GM23338 (cell line): ENCODE measurements around the gene PTPRN2. TPM values are rescaled to one million over a fixed set of nuclear protein-coding genes. Genes with fewer than 3 reads are reported as not detected.

Experiments
- ATAC-seq: fragments of 200-7000 bp; cut with Tn5 transposase; 3 replicates; pipeline ENCODE4 v1.9.1; 2020
- DNase-seq: peaks from one replicate; pipeline ENCODE4 v3.0.0-alpha.2; 2015; ENCODE audit warnings: low spot score
- H2AFZ ChIP-seq: fragments of 200-600 bp; sonication (generic); 2 replicates; pipeline ENCODE4 v1.8.0; 2016; ENCODE audit warnings: antibody characterized with exemption, mild to moderate bottlenecking, moderate library complexity
- H3F3A ChIP-seq: fragments of 200-600 bp; sonication (generic); replicated peaks from 2 replicates; pipeline ENCODE4 v1.8.0; 2017; ENCODE audit warnings: antibody characterized with exemption, mixed run types, low read depth
- H3K27ac ChIP-seq: fragments of 200-600 bp; sonication (generic); 2 replicates; pipeline ENCODE4 v1.6.1; 2016; ENCODE audit warnings: low read depth
- H3K27me3 ChIP-seq: fragments of 200-600 bp; sonication (generic); 2 replicates; pipeline ENCODE4 v1.8.0; 2016; ENCODE audit warnings: mild to moderate bottlenecking, mixed run types, moderate library complexity; ENCODE audit not compliant: insufficient read depth
- H3K36me3 ChIP-seq: fragments of 200-600 bp; sonication (generic); 2 replicates; pipeline ENCODE4 v1.8.0; 2016; ENCODE audit warnings: mild to moderate bottlenecking; ENCODE audit not compliant: insufficient read depth
- H3K4me1 ChIP-seq: fragments of 200-600 bp; sonication (generic); 2 replicates; pipeline ENCODE4 v1.8.0; 2016; ENCODE audit warnings: mild to moderate bottlenecking, moderate library complexity; ENCODE audit not compliant: insufficient read depth
- H3K4me2 ChIP-seq: fragments of 200-600 bp; sonication (generic); 2 replicates; pipeline ENCODE4 v1.7.1; 2017; ENCODE audit warnings: mixed run types
- H3K4me3 ChIP-seq: fragments of 200-600 bp; sonication (generic); 2 replicates; pipeline ENCODE4 v1.6.1; 2016; ENCODE audit warnings: mixed run types
- H3K79me2 ChIP-seq: fragments of 200-600 bp; sonication (generic); replicated peaks from 2 replicates; pipeline ENCODE4 v1.8.0; 2017; ENCODE audit warnings: mild to moderate bottlenecking; ENCODE audit not compliant: insufficient read depth
- H3K9me2 ChIP-seq: fragments of 200-600 bp; sonication (generic); 2 replicates; pipeline ENCODE4 v1.8.0; 2017; ENCODE audit not compliant: insufficient read depth
- H4K20me1 ChIP-seq: fragments of 200-600 bp; sonication (generic); replicated peaks from 2 replicates; pipeline ENCODE4 v1.8.0; 2017; ENCODE audit warnings: mild to moderate bottlenecking; ENCODE audit not compliant: insufficient read depth
- H3K27ac Mint-ChIP-seq: 2 replicates; pipeline ENCODE4 v1.8.0; 2020; ENCODE audit warnings: inconsistent platforms, mild to moderate bottlenecking, moderate library complexity, mixed read lengths
- H3K27me3 Mint-ChIP-seq: 3 replicates; pipeline ENCODE4 v1.8.0; 2022; ENCODE audit warnings: low read depth, mild to moderate bottlenecking, moderate library complexity, mixed read lengths, inconsistent platforms; ENCODE audit not compliant: insufficient read depth, poor library complexity
- H3K36me3 Mint-ChIP-seq: 3 replicates; pipeline ENCODE4 v1.8.0; 2021; ENCODE audit warnings: low read depth, mild to moderate bottlenecking, inconsistent platforms, moderate library complexity, mixed read lengths
- H3K4me1 Mint-ChIP-seq: 3 replicates; pipeline ENCODE4 v1.8.0; 2020; ENCODE audit warnings: mild to moderate bottlenecking, inconsistent platforms, mixed read lengths
- H3K4me3 Mint-ChIP-seq: 3 replicates; pipeline ENCODE4 v1.8.0; 2021; ENCODE audit warnings: moderate library complexity, mild to moderate bottlenecking, inconsistent platforms, mixed read lengths
- H3K9me3 Mint-ChIP-seq: 3 replicates; pipeline ENCODE4 v1.8.0; 2020; ENCODE audit warnings: moderate library complexity, mild to moderate bottlenecking, inconsistent platforms, mixed read lengths
- CREB1 ChIP-seq: fragments of 250-450 bp; sonication (Bioruptor Pico); IDR thresholded peaks from 2 replicates; pipeline ENCODE4 v1.5.0; 2020; ENCODE audit warnings: low read depth, mild to moderate bottlenecking, moderate library complexity
- EZH2 ChIP-seq: fragments of 200-600 bp; sonication (generic); IDR thresholded peaks from one replicate; pipeline ENCODE4 v1.8.0; 2017; ENCODE audit warnings: antibody characterized with exemption, mild to moderate bottlenecking, low read depth; ENCODE audit not compliant: unreplicated experiment
- JUNB ChIP-seq: IDR thresholded peaks from one replicate; pipeline ENCODE4 v1.6.1; 2016; ENCODE audit warnings: antibody characterized with exemption; ENCODE audit not compliant: unreplicated experiment
- NANOG ChIP-seq: IDR thresholded peaks from 2 replicates; pipeline ENCODE4 v1.6.1; 2016; ENCODE audit warnings: antibody characterized with exemption, borderline replicate concordance
- POLR2AphosphoS5 ChIP-seq: IDR thresholded peaks from 2 replicates; pipeline ENCODE4 v1.6.1; 2016; ENCODE audit warnings: antibody characterized with exemption, low read depth
- STAT1 ChIP-seq: IDR thresholded peaks from one replicate; pipeline ENCODE4 v1.6.1; 2016; ENCODE audit warnings: antibody characterized with exemption; ENCODE audit not compliant: unreplicated experiment
- ZNF462 ChIP-seq: fragments of 250-450 bp; sonication (Bioruptor Pico); IDR thresholded peaks from 2 replicates; pipeline ENCODE4 v1.5.0; 2020; ENCODE audit warnings: mild to moderate bottlenecking, moderate library complexity
- polyA plus RNA-seq: library from polyadenylated mRNA; unstranded; fragments of >200 nt; fragmentation: Nextera tagmentation; extraction: Ambion mirVana; gene quantifications from 2 replicates; pipeline ENCODE4 v1.2.1, GENCODE V29; 2016
- total RNA-seq: library from RNA; depleted of rRNA; stranded (reverse); fragments of >200 nt; shearing (Covaris generic); gene quantifications from 2 replicates; pipeline ENCODE4 v1.2.3, GENCODE V29; 2014
- TF ChIP-seq, protein P1 (sequence below): IDR thresholded peaks from 2 replicates; pipeline ENCODE4 v1.6.1; 2016; ENCODE audit warnings: antibody characterized with exemption
- TF ChIP-seq, protein P2 (sequence below): IDR thresholded peaks from one replicate; pipeline ENCODE4 v1.6.1; 2018; ENCODE audit warnings: antibody characterized with exemption; ENCODE audit not compliant: unreplicated experiment

Gene PTPRN2
- total and polyA plus RNA-seq, 2 experiments from 2014 or later: 0.87 to 4.0 TPM

- TF ChIP-seq POLR2AphosphoS5 (no peak), EZH2 (no peak), CREB1 (CRISPR knock-in tag) (no peak)
Measured at GRCh38 chr7:157572622-157573021, 1015.0 kb downstream of the PTPRN2 start (continued).

DNA sequence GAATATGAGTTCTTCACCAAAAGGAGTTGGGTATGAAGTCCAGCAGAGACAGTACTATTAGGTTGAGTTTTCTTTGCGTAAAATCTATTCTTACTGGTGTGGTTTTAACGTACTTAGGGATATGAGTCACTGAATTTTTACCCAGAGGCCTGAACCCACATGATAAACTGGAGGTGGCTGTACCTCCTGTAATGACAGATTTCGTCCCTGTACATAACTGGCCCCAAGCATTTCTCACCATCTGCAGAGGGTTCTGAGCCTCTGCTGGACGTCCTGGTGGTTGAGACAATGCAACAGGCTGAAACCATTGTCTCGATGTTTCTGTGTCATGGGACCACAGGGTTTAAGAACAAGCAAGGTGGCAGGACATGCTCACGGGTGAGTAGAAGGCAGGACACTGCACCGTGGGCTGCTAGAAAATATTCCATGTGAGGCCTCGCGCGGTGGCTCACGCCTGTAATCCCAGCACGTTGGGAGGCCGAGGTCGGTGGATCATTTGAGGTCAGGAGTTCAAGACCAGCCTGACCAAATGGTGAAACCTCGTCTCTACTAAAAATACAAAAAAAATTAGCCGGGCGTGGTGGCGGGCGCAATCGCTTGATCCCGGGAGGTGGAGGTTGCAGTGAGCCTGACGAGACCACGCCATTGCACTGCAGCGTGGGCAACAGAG lies 1017.0 kb downstream of the PTPRN2 start:
- Histone ChIP-seq H3K36me3 (no peaks in the 10 kb centered on the region; the same call in 1 of the 2 replicates), H3K4me3 (no peak overlapping the region), H3K4me1 (no peaks in the 10 kb centered on the region), H3K79me2 (no peaks in the 10 kb centered on the region), H3K27me3 (no peaks in the 10 kb centered on the region), H3K27ac (no peak overlapping the region), H3F3A (no peaks in the 10 kb centered on the region), H3K4me2 (no peak overlapping the region), H3K9me2 (no peaks in the 10 kb centered on the region), H4K20me1 (no peaks in the 10 kb centered on the region), H2AFZ (no peak overlapping the region)
- Mint-ChIP-seq H3K27ac (no peak overlapping the region), H3K27me3 (peaks cover 2% of the 10 kb centered on the region), H3K9me3 (peaks cover 45% of the 10 kb centered on the region), H3K4me3 (no peak overlapping the region), H3K36me3 (peaks cover 55% of the 10 kb centered on the region), H3K4me1 (no peaks in the 10 kb centered on the region)
- no peak for TF ChIP-seq EZH2
- no peak for TF ChIP-seq JUNB
- no peak for TF ChIP-seq NANOG
- no peak for TF ChIP-seq ZNF462 (CRISPR knock-in tag)
- TF ChIP-seq, protein P1, sequence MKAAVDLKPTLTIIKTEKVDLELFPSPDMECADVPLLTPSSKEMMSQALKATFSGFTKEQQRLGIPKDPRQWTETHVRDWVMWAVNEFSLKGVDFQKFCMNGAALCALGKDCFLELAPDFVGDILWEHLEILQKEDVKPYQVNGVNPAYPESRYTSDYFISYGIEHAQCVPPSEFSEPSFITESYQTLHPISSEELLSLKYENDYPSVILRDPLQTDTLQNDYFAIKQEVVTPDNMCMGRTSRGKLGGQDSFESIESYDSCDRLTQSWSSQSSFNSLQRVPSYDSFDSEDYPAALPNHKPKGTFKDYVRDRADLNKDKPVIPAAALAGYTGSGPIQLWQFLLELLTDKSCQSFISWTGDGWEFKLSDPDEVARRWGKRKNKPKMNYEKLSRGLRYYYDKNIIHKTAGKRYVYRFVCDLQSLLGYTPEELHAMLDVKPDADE: no peak
- no peak for TF ChIP-seq CREB1 (CRISPR knock-in tag)
- TF ChIP-seq, protein P2, sequence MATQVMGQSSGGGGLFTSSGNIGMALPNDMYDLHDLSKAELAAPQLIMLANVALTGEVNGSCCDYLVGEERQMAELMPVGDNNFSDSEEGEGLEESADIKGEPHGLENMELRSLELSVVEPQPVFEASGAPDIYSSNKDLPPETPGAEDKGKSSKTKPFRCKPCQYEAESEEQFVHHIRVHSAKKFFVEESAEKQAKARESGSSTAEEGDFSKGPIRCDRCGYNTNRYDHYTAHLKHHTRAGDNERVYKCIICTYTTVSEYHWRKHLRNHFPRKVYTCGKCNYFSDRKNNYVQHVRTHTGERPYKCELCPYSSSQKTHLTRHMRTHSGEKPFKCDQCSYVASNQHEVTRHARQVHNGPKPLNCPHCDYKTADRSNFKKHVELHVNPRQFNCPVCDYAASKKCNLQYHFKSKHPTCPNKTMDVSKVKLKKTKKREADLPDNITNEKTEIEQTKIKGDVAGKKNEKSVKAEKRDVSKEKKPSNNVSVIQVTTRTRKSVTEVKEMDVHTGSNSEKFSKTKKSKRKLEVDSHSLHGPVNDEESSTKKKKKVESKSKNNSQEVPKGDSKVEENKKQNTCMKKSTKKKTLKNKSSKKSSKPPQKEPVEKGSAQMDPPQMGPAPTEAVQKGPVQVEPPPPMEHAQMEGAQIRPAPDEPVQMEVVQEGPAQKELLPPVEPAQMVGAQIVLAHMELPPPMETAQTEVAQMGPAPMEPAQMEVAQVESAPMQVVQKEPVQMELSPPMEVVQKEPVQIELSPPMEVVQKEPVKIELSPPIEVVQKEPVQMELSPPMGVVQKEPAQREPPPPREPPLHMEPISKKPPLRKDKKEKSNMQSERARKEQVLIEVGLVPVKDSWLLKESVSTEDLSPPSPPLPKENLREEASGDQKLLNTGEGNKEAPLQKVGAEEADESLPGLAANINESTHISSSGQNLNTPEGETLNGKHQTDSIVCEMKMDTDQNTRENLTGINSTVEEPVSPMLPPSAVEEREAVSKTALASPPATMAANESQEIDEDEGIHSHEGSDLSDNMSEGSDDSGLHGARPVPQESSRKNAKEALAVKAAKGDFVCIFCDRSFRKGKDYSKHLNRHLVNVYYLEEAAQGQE: no peak
- TF ChIP-seq STAT1: no peak
- ATAC-seq: no peak
- DNase-seq: no peak
